CD4-positive, alpha-beta T cell treated with Interleukin-1 beta for 1 hour (primary cell): Measurements from ENCODE around the gene PRKACA.

ENCODE experiments used
- DNase-seq, 2 donors: peaks; one replicate each; pipeline ENCODE4 v3.0.0-alpha.2; 2020 to 2022

The PRKACA gene

GRCh38 chr19:14117668-14118164, at the start of gene PRKACA:
PRKACA (minus strand) TSS chr19:14117762; CDS start chr19:14117547, 215 bp downstream.
- DNase-seq, result peak; percentile 99

GRCh38 chr19:14166999-14167575, 49.5 kb upstream of the PRKACA start:
- DNase-seq, result peak in 1 of 2 donors; percentile 22

GRCh38 chr19:14165990-14166830, 48.6 kb upstream of the PRKACA start:
- DNase-seq, result peak; percentile 31 to 40

- DNase-seq, result no peak
Measured at GRCh38 chr19:14164724-14165493, 47.3 kb upstream of the PRKACA start.

GRCh38 chr19:14164082-14164481, 46.5 kb upstream of the PRKACA start:
- no peak for DNase-seq

- no peak for DNase-seq
Measured at GRCh38 chr19:14162871-14163297, 45.3 kb upstream of the PRKACA start.

GRCh38 chr19:14161305-14161704, 43.7 kb upstream of the PRKACA start:
- DNase-seq, result no peak

GRCh38 chr19:14160017-14160703, 42.6 kb upstream of the PRKACA start:
- no peak for DNase-seq

- no peak for DNase-seq
Measured at GRCh38 chr19:14159059-14159458, 41.5 kb upstream of the PRKACA start.

GRCh38 chr19:14158276-14159023, 40.9 kb upstream of the PRKACA start:
- no peak for DNase-seq

GRCh38 chr19:14156971-14157717, 39.6 kb upstream of the PRKACA start:
- no peak for DNase-seq

GRCh38 chr19:14156122-14156521, 38.6 kb upstream of the PRKACA start:
- DNase-seq, result no peak

- DNase-seq, result no peak
Measured at GRCh38 chr19:14155371-14155770, 37.8 kb upstream of the PRKACA start.

GRCh38 chr19:14152713-14153112, 35.2 kb upstream of the PRKACA start:
- DNase-seq, result no peak

GRCh38 chr19:14150770-14151661, 33.5 kb upstream of the PRKACA start:
- no peak for DNase-seq

GRCh38 chr19:14150041-14150769, 32.6 kb upstream of the PRKACA start:
- DNase-seq, result peak in 1 of 2 donors; percentile 15

- DNase-seq, result peak; percentile 55 to 73
Measured at GRCh38 chr19:14149509-14149994, 32.0 kb upstream of the PRKACA start.

GRCh38 chr19:14148751-14149410, 31.3 kb upstream of the PRKACA start:
- no peak for DNase-seq
